A673 (cell line): ENCODE measurements around the gene GPR82.

Experiments
- EZH2 ChIP-seq: fragments of 200-600 bp; sonication (generic); IDR thresholded peaks from 2 replicates; pipeline ENCODE4 v1.6.1; 2017; ENCODE audit warnings: borderline replicate concordance, low read depth, mild to moderate bottlenecking, mixed read lengths, antibody characterized with exemption, low read length; ENCODE audit not compliant: poor library complexity, severe bottlenecking
- TF ChIP-seq, protein P1 (sequence below): fragments of 300-800, 200-600 bp; sonication (generic); conservative IDR thresholded peaks from 2 replicates; pipeline ENCODE4 v1.5.1; 2017; ENCODE audit warnings: low read depth, mild to moderate bottlenecking, antibody characterized with exemption, low read length, moderate library complexity, mixed read lengths

DNA sequence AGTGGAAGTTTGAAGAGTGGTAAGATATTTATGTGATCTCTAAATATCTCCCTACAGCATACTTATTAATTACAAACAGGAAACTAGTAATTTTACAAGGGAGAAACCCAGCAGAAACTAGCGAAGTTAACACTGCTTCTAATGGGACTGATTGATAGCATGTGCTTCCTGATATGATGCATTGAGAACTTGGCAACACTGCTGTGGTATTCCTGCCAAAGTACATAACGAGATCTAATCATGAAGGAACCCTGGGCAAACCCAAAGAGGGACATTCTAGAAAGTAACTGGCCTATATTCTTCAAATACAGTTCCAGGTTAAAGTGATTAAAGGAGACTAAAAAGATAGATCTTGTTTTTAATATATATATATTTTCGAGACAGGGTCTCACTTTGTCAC is 39.8 kb upstream of the GPR82 start:
- TF ChIP-seq, protein P1, sequence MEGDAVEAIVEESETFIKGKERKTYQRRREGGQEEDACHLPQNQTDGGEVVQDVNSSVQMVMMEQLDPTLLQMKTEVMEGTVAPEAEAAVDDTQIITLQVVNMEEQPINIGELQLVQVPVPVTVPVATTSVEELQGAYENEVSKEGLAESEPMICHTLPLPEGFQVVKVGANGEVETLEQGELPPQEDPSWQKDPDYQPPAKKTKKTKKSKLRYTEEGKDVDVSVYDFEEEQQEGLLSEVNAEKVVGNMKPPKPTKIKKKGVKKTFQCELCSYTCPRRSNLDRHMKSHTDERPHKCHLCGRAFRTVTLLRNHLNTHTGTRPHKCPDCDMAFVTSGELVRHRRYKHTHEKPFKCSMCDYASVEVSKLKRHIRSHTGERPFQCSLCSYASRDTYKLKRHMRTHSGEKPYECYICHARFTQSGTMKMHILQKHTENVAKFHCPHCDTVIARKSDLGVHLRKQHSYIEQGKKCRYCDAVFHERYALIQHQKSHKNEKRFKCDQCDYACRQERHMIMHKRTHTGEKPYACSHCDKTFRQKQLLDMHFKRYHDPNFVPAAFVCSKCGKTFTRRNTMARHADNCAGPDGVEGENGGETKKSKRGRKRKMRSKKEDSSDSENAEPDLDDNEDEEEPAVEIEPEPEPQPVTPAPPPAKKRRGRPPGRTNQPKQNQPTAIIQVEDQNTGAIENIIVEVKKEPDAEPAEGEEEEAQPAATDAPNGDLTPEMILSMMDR, result no peak
- no peak for TF ChIP-seq EZH2
